Inferior parietal cortex (tissue), 1 donor: ENCODE measurements around the gene SPDYE16.
A peak's percentile ranks its signal among the peaks of the same experiment; 100 is the strongest.
"Not testable (repeated sequence)": the region's sequence is repeated elsewhere in the genome, so short reads cannot be mapped to it uniquely, and the experiment has no call there.

ENCODE experiments used
- DNase-seq: peaks from one replicate; pipeline ENCODE4 v3.0.0-alpha.2; 2016; ENCODE audit errors: extremely low spot score

Gene SPDYE16

DNA sequence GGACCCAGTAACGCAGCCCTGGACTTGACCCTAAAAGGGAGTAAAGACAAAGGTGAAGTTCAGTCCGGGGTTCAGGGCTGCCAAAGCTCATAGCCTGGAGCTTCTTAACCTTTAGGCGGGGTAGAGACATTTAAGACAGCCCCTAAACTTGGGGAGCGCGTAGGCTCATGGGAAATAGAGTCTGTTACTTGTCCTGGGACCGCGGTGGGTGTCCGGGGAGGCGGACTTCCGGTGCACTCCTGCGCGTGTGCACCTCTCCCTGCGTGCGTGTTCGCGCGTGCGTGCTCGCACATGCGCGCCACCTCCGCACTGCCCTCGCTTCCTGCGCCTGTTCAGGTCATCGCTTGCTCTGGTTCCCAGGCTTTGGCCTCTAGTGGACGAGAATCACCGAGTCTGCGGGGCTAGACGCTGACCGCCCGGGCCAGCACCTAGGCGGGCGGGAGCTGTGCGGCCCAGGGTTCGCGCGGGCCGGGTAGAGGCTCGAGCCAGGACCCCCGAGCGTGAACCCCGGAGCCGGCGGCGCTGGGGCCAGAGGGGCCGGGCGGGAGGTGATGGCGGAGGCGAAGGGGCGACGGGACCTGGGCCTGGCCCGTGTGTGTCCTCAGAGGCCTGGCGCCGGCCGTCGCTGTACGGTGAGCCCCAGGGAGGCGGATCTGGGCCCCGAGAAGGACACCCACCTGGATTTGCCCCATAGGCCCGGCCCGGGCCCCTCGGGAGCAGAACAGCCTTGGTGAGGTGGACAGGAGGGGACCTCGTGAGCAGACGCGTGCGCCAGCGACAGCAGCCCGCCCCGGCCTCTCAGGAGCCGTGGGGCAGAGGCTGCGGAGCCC lies 6.1 kb upstream of the SPDYE16 start:
- DNase-seq, result peak; percentile 91

DNA sequence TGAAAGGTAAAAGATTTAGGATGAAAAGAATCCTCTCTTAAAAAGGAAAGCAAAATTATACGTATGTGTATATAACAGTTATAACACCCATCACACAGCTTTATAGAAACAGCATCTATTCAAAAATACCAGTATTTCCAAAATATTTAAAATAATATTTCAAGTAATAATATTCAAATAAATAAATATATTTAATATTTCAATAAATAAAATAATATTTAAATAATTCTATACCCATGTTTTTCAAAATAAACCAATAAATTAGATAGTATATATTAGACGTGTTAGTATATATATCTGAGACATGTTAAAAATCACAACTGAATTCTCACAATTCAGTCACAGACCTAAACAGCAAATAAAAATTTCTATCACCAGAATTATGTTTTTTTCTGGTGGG lies 11.5 kb downstream of the SPDYE16 start:
- not testable (repeated sequence) for DNase-seq

DNA sequence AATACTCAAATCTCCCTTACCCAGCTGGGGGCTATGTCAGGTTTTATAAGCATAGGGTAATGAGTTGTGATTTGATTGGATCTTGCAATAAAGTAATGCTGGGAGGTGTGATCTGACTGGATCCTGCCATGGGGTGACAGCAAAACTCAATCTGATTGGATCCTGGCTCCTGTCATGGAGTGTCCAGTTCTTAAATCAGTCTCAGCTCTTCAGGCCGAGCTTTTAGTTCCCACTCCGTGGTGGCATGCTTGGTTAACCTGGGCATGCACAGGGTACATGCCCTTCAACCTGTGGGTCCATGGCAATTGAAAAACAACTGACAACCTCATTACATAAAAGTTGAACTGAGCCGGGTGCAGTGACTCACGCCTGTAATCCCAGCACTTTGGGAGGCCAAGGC lies 16.9 kb downstream of the SPDYE16 start:
- DNase-seq, result not testable (repeated sequence)

DNA sequence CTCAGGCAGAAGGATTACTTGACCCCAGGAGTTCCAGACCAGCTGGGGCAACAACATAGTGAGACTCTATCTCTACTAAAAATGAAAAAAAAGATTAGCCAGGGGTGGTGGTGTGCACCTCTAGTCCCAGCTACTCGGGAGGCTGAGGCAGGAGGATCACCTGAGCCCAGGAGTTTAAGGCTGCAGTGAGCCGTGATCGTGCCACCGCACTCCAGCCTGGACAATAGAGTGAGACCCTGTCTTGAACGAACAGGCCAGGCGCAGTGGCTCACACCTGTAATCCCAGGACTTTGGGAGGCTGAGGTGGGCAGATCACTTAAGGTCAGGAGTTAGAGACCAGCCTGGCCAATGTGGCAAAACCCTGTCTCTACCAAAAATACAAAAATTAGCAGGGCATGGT lies 26.2 kb downstream of the SPDYE16 start:
- DNase-seq, result not testable (repeated sequence)

DNA sequence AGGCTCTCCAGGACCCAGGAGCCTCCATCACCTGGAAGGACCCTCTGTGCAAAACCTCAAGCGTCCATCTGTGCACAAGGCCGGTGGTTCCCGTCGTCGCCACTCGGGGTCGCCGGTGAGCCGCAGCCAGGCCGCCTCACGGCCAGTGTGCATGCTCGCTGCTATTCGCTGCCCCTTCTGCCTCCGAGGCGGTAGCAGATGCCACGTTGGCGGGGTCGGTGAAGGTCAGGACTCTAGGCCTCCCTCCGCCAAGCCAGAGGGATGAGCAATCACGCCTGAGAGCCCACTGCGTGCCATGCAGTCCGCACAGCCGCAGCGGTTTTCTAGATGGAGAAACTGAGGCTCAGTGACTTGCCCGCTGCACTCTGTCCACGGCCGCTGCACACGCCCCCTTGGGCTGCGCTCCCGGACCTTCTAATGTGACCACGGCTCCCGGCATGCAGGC lies 27.1 kb downstream of the SPDYE16 start:
- peak; percentile 49 for DNase-seq

DNA sequence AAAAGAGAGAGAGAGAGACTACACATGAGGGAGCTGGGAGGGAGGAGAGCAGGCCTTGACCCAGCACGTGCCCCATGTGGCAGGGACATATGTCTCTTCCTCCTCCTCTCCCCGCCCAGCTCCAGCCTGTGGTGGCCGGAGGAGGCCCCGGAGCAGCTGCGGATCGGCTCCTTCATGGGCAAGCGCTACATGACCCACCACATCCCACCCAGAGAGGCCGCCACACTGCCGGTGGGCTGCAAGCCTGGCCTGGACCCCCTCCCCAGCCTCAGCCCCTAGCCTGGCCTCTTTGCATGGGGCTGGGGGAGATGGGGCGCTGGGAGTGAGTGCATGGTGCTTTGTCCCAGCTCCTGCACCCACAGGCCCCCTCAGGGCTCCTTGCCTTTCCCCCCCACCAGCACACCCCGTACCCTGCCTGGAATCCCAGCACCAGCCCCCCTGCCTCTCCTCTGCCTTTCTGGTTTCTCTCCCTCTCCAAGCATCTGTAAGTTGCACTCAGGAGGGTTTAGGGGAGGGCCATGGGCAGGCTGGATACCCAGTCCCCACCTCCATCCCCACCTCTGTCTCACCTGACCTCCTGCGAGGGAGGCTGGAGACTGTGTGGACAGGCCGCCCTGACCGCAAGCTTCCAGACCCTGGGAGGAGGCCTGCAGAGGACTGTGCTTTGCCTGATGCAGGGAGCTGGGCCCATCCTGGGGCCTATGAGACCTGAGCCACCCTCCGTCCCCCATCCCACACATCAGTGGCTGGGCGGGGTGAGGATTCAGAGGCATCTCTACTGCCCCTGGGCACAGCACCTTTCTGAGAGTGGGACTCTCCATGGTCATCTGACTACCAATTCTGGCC lies 27.9 kb downstream of the SPDYE16 start:
- no peak for DNase-seq

DNA sequence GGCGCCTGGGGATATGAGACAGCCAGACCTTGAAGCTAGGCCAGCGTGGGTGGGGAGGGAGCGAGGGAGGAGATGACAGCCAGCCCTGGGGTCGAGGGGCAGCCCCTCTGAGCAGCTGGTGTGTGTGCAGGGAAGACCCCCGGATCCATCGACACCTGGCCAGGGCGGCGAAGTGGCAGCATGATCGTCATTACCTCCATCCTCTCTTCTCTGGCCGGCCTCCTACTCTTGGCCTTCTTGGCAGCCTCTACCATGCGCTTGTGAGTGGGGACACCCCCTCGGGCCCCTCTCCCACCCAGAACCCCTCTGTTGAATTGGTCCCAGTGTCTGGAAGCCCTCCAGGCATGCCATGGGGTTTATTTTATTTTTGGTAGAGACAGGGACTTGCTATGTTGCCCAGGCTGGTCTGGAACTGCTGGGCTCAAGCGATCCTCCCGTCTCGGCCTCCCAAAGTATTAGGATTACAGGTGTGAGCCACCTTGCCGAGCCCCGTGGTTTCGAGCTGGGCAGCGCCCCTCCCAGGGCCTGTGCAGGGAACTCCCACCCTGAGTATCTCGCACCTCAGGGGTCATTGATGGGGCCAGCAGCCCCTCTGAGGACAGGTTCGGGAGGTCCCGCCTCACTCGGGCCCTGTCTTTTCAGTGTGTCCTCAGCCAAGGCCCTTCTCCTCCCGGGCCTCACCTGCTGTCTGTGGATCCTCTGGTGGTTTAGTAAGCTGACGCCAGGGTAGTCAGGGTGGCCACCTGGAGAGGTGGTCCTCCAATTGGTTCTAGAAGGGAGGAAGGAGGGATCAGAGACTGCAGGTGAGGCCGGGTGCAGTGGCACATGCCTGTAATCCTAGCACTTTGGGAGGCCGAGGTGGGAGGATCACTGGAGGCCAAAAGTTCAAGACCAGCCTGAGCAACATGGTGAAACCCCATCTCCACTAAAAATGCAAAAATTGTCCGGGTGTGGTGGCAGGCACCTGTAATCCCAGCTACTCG lies 29.0 kb downstream of the SPDYE16 start:
- DNase-seq, result no peak

DNA sequence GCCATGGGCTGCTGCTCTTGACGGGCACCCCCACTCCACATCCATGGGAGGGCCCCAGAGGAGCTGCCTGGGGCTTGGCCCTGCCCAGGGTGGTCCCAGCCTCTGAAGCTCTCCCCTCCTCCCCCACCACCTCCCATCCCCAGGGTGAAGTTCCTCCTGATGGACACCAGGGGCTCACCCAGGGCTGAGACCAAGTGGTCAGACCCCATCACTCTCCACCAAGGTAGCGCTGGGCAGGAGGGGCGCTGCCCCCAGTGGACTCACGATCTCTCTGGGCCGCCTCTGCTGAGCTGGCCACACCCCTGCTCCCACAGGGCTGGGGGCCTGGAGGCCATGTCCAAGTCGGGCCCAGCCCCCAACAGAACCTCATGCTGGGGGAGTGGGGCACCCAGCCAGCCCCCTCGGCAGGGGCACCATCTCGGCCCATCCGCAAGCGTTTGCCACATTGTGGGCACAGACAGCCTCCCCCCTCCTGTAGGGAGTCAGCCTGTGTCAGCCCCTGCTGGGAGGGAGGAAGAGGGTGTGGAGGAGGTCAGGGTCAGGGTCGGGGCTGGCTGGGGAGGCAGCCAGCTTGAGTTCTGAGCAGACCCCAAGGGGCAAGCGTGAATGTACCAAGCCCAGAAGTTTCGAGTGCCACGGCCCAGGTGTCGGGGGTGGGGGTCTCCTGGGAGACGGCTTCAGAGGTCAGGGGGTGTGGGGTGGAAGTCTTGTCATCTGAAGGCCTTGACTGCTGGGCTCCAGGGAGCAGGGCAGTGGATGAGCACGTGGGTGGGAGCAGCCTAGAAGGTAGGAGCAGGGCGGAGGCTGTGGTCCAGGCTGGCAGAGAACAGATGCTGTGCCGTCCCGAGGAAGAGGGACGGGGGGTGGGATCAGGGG lies 29.9 kb downstream of the SPDYE16 start:
- DNase-seq, result no peak

DNA sequence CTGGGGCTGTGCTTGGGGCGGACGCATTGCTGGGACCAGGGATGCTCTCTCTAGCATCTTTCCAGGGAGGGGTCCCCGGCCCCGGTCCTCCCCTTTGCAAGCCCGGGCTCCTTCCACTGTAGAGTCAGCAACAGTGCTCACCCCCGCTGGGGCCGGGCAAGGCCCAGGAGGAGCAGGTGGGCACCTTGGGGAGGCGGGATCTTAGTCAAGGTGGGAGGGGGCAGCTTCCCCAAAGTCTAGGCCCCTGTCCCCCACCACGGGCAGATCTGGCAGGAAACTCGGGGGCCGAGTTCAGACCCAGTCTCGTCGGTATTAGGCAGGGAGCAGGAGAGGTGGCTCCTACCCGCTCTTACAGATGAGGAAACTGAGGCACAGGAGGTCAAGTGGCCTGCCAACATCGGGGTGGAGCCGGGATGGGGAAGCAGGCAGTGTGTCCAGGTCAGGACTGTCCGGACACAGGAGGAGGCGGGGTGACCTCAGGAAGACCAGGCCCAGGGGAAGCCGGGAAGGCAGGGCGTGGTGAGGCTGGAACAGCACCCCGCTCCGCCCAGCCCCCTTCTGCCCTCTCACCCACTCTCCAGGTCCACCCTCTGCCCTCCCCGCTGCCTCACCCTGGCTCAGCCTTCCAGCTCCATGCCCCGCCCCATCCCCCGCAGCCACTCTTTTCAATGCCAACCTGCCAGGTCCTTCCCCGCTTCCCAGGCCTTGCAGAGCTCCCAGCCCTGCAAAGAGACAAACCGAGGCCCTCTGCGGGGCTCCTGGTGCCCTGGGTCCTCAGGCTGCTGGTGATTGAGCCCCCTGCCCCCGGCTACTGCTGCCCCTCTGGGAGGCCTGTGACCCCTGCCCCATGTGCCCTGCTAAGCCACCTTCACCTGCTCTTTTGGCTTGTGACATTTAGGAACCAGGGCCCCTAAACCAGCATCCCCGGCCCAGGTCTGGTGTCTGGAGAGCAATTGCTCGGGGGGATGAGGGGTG lies 30.9 kb downstream of the SPDYE16 start:
- not testable (repeated sequence) for DNase-seq

DNA sequence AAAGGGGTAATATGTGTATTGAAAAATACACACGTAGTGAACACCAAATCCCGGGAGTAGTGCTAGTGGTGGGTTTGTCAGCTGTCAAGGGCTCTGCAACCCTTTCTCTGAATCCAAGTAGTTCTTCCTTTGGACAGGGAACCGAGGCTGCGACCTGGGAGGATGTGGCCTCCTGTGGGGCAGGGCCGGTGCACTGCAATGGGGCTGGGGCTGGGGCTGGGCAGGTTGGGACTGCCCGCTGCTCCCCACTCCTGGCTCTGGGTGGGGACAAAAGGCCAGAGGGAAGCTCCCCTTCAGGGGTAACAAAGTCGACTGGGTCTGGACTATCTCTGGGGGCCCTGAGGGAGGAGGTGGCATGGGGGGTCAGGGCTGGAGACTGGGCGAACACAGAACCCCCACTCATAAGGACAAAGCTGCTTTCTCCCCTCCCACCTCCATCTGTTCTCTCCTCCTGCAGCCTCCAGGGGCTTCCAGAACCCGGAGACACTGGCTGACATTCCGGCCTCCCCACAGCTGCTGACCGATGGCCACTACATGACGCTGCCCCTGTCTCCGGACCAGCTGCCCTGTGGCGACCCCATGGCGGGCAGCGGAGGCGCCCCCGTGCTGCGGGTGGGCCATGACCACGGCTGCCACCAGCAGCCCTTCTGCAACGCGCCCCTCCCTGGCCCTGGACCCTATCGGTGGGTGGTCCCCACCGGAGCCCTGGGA lies 31.7 kb downstream of the SPDYE16 start:
- not testable (repeated sequence) for DNase-seq

DNA sequence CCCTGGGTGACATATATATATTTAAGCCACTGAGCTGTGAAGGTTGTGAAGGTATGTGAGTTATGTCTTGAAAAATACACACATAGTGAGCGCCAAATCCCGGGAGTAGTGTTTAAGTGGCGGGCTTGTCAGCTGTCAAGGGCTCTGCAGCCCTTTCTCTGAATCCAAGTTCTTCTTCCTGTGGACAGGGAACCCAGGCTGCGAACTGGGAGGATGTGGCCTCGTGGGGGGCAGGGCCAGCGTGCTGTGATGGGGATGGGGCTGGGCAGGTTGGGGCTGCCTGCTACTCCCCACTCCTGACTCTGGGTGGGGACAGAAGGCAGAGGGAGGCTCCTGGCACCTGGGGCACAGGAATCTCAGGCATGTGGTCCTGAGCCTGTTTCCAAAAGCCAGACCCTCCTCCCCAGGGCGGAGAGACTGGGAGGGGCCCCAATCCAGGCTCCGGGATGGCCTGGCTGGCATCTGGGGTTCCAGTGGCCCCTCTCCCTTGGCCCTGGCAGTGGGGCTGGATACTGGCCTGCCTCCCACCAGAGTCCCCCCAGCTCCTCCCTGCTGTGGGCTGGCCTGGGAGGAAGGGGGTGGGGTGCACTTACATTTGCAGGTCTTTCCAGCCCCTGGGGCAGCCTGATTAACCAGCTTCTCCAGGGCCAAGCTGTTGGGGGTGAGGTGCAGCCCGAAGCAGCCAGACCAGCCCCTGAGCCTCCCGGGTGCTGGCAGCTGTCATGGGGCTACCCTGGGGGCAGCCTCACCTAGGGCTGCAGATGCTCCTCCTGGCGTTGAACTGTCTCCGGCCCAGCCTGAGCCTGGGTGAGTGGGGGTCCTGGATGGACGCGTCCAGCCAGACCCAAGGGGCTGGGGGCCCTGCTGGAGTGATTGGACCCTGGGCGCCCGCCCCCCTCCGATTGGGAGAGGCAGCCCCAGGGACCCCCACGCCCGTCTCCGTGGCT lies 32.9 kb downstream of the SPDYE16 start, which contains the start of gene UPK3B:
Gene UPK3B, plus strand, starts transcription at position 622 of the 947 bp plus-strand sequence. Its CDS starts 101 bp downstream, at position 723.
- no peak for DNase-seq

DNA sequence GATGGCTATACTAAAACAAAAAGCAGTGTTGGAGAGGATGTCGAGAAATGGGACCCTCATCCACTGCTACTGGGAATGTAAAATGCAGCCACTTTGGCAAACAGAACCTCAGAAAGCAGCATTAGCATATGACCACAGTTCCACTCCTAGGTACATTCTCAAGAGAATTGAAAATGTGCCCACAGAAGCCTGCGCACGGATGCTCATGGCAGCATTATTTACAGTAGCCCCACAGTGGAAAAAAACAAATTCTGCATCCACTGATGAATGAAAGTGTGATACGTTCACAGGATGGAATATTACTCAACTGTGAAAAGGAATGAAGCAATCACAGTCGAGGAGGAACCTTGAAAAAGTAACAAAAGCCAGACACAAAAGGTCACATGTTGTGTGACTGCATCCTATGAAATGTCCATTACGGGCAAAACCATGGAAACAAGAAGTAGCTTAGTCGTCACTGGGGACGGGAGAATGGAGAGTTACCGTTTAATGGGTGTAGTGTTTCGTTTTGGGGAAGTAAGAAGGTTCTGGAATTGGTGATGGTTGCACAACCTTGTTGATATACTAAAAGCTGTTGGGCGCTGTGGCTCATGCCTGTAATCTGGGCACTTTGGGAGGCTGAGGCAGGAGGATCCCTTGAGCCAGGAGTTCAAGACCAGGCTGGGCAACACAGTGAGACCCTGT lies 35.2 kb downstream of the SPDYE16 start:
- no peak for DNase-seq

DNA sequence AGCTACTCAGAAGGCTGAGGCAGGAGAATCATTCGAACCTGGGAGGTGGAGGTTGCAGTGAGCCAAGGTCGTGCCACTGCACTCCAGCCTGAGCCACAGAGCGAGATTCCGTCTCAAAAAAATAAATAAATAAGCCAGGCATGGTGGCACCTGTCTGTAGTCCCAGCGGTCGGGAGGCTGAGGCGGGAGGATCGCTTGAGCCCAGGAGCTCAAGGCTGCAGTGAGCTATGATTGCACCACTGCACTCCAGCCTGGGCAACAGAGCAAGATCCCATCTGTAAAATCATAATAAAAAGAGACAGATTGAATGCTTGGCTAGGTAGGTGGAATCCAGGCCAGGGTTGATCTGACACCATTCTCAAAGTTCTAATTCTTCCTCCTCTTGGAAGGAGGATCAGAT lies 36.5 kb downstream of the SPDYE16 start:
- not testable (repeated sequence) for DNase-seq

DNA sequence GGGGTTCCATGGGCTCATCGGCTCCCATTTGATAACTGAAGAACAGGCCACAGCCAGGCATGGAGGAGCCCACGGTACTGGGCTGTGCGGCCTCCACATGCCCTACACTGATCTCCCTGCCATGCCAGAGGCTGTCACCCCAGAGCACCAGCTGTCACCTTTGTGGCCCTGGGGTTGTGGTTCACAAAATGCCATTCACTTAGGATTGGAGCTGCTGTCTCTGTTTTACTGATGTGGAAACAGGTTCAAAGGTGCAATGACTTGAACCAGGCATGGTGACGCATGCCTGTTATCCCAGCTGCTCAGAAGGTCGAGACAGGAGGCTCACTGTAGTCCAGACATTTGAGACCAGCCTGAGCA lies 37.0 kb downstream of the SPDYE16 start:
- DNase-seq, result no peak

DNA sequence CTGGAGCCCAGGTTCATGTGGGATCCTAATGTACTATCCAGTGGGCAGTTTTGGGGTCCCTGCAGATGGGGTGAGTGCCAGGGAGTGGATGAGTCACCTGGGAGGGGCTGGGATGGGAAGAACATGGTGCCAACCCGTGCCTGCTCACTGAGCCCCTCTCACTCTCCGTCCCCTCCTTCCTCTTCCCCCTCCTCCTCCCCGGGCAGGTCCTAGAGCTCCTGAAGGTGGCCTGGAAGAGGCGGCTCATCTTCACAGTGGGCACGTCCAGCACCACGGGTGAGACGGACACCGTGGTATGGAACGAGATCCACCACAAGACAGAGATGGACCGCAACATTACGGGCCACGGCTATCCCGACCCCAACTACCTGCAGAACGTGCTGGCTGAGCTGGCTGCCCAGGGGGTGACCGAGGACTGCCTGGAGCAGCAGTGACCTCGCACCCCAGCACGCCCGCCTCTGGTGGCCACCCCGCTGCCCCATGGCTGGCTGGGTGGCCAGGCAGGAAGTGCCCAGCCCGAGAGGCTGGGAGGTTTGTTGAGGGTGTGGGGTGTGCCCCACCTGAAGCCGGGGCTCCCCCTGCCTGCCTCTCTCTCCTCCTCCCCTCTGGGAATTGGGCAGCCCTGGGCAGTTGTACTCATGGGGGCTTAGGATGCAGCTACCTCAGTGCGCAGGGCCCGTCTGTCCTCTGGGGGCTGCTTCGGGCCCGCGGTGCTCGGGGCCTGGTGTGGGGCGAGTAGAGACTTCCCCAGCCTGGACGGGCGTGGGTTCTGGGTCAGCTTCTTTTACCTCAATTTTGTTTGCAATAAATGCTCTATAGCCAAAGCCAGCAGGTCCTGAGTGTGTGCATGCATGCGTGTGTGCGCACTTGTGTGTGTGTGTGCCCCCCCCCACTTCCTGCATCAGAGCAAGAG lies 37.7 kb downstream of the SPDYE16 start:
- no peak for DNase-seq
